Astrocyte (in vitro differentiated cells and primary cell): Measurements from ENCODE around the gene GALNT7.

Experiments used
- EZH2 ChIP-seq: IDR thresholded peaks from 2 replicates; pipeline ENCODE4 v1.6.1; 2012; ENCODE audit warnings: mild to moderate bottlenecking, low read length, inconsistent platforms; ENCODE audit not compliant: insufficient read depth
- TF ChIP-seq, protein P1 (sequence below): IDR thresholded peaks from 2 replicates; pipeline ENCODE4 v1.5.1; 2011; ENCODE audit warnings: low read depth, mild to moderate bottlenecking, inconsistent platforms, low read length, moderate library complexity; ENCODE audit not compliant: insufficient read depth

- TF ChIP-seq, protein P1, sequence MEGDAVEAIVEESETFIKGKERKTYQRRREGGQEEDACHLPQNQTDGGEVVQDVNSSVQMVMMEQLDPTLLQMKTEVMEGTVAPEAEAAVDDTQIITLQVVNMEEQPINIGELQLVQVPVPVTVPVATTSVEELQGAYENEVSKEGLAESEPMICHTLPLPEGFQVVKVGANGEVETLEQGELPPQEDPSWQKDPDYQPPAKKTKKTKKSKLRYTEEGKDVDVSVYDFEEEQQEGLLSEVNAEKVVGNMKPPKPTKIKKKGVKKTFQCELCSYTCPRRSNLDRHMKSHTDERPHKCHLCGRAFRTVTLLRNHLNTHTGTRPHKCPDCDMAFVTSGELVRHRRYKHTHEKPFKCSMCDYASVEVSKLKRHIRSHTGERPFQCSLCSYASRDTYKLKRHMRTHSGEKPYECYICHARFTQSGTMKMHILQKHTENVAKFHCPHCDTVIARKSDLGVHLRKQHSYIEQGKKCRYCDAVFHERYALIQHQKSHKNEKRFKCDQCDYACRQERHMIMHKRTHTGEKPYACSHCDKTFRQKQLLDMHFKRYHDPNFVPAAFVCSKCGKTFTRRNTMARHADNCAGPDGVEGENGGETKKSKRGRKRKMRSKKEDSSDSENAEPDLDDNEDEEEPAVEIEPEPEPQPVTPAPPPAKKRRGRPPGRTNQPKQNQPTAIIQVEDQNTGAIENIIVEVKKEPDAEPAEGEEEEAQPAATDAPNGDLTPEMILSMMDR = no peak
- TF ChIP-seq EZH2 = no peak
Observed at GRCh38 chr4:173281406-173282255, 113.0 kb downstream of the GALNT7 start.
